Epithelial cell of esophagus (primary cell): ENCODE results near the gene ZNF415.

ENCODE experiments used
- DNase-seq: peaks from one replicate; pipeline ENCODE4 v3.0.0; 2010; ENCODE audit warnings: low read depth
- H3K4me3 ChIP-seq: 2 replicates; pipeline ENCODE4 v1.5.1; 2011; ENCODE audit warnings: mild to moderate bottlenecking, low read length, control low read depth
- CTCF ChIP-seq: IDR thresholded peaks from 2 replicates; pipeline ENCODE4 v1.5.1; 2011; ENCODE audit warnings: low read depth, mild to moderate bottlenecking, low read length, control low read depth, inconsistent platforms; ENCODE audit not compliant: insufficient read depth; ENCODE audit errors: missing control alignments

Gene ZNF415

DNA sequence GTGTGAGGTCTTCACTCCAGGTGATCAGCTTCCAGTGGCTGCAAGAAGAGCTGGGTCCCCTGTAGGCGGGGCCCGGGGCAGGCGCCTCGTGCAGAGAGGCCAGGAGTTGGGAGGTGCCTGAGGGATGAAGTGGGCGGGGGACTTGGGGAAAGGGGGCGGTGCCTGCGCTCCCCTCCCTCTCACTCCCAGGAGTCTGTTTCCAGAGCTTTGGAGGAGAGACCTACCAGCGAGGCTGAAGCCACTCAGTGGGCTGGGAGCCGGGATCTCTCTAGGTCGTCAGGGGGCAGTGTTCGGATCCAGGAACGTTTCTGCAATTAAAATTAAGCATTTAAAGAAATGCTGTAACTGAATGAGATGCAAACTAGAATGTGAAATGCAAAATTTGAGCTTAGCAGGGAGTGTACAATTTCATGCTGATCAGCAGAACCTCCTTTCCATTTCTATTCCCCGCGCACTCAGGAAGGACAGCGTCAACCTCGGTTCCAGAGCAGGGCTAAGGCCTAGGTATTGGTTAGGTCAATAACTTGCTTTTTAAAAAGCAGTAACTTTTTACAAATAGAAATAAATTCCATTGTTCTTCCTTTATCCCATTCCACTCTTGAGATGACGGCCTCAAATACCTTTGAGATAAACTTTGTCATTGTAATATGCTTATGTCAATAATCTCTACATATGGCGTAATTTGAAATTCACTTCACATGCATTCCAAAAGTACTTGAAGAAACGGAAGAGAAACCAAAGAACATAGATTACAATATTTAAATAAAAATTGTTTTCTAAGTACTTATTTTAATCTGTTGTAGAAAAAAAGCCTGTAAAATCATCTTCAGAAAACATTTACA, 41.1 kb downstream of the ZNF415 start:
- DNase-seq = no peak
- no peak for TF ChIP-seq CTCF
- no peak overlapping the region for H3K4me3 ChIP-seq

GRCh38 chr19:53088091-53088490, 44.6 kb downstream of the ZNF415 start:
- no peak overlapping the region for H3K4me3 ChIP-seq
- TF ChIP-seq CTCF = no peak
- DNase-seq = no peak

GRCh38 chr19:53086949-53087348, 45.8 kb downstream of the ZNF415 start:
- peak; percentile 31 for DNase-seq
- no peak for TF ChIP-seq CTCF
- H3K4me3 ChIP-seq = no peak overlapping the region

GRCh38 chr19:53085496-53085895, 47.2 kb downstream of the ZNF415 start:
- no peak for DNase-seq
- TF ChIP-seq CTCF = no peak
- no peak overlapping the region for H3K4me3 ChIP-seq

GRCh38 chr19:53082929-53083328, 49.8 kb downstream of the ZNF415 start:
- no peak for TF ChIP-seq CTCF
- DNase-seq = no peak
- H3K4me3 ChIP-seq = no peak overlapping the region

GRCh38 chr19:53079313-53079924, 53.3 kb downstream of the ZNF415 start:
- no peak for DNase-seq
- TF ChIP-seq CTCF = no peak
- H3K4me3 ChIP-seq = no peak overlapping the region
